GM23338 (cell line): ENCODE measurements around the gene TBC1D9. TPM values are rescaled to one million over a fixed set of nuclear protein-coding genes. Genes with fewer than 3 reads are reported as not detected.

ENCODE experiments used
- ATAC-seq: fragments of 200-7000 bp; cut with Tn5 transposase; 3 replicates; pipeline ENCODE4 v1.9.1; 2020
- DNase-seq: peaks from one replicate; pipeline ENCODE4 v3.0.0-alpha.2; 2015; ENCODE audit warnings: low spot score
- H2AFZ ChIP-seq: fragments of 200-600 bp; sonication (generic); 2 replicates; pipeline ENCODE4 v1.8.0; 2016; ENCODE audit warnings: antibody characterized with exemption, mild to moderate bottlenecking, moderate library complexity
- H3F3A ChIP-seq: fragments of 200-600 bp; sonication (generic); replicated peaks from 2 replicates; pipeline ENCODE4 v1.8.0; 2017; ENCODE audit warnings: antibody characterized with exemption, mixed run types, low read depth
- H3K27ac ChIP-seq: fragments of 200-600 bp; sonication (generic); 2 replicates; pipeline ENCODE4 v1.6.1; 2016; ENCODE audit warnings: low read depth
- H3K27me3 ChIP-seq: fragments of 200-600 bp; sonication (generic); 2 replicates; pipeline ENCODE4 v1.8.0; 2016; ENCODE audit warnings: mild to moderate bottlenecking, mixed run types, moderate library complexity; ENCODE audit not compliant: insufficient read depth
- H3K36me3 ChIP-seq: fragments of 200-600 bp; sonication (generic); 2 replicates; pipeline ENCODE4 v1.8.0; 2016; ENCODE audit warnings: mild to moderate bottlenecking; ENCODE audit not compliant: insufficient read depth
- H3K4me1 ChIP-seq: fragments of 200-600 bp; sonication (generic); 2 replicates; pipeline ENCODE4 v1.8.0; 2016; ENCODE audit warnings: mild to moderate bottlenecking, moderate library complexity; ENCODE audit not compliant: insufficient read depth
- H3K4me2 ChIP-seq: fragments of 200-600 bp; sonication (generic); 2 replicates; pipeline ENCODE4 v1.7.1; 2017; ENCODE audit warnings: mixed run types
- H3K4me3 ChIP-seq: fragments of 200-600 bp; sonication (generic); 2 replicates; pipeline ENCODE4 v1.6.1; 2016; ENCODE audit warnings: mixed run types
- H3K79me2 ChIP-seq: fragments of 200-600 bp; sonication (generic); replicated peaks from 2 replicates; pipeline ENCODE4 v1.8.0; 2017; ENCODE audit warnings: mild to moderate bottlenecking; ENCODE audit not compliant: insufficient read depth
- H3K9me2 ChIP-seq: fragments of 200-600 bp; sonication (generic); 2 replicates; pipeline ENCODE4 v1.8.0; 2017; ENCODE audit not compliant: insufficient read depth
- H4K20me1 ChIP-seq: fragments of 200-600 bp; sonication (generic); replicated peaks from 2 replicates; pipeline ENCODE4 v1.8.0; 2017; ENCODE audit warnings: mild to moderate bottlenecking; ENCODE audit not compliant: insufficient read depth
- H3K27ac Mint-ChIP-seq: 2 replicates; pipeline ENCODE4 v1.8.0; 2020; ENCODE audit warnings: inconsistent platforms, mild to moderate bottlenecking, moderate library complexity, mixed read lengths
- H3K27me3 Mint-ChIP-seq: 3 replicates; pipeline ENCODE4 v1.8.0; 2022; ENCODE audit warnings: low read depth, mild to moderate bottlenecking, moderate library complexity, mixed read lengths, inconsistent platforms; ENCODE audit not compliant: insufficient read depth, poor library complexity
- H3K36me3 Mint-ChIP-seq: 3 replicates; pipeline ENCODE4 v1.8.0; 2021; ENCODE audit warnings: low read depth, mild to moderate bottlenecking, inconsistent platforms, moderate library complexity, mixed read lengths
- H3K4me1 Mint-ChIP-seq: 3 replicates; pipeline ENCODE4 v1.8.0; 2020; ENCODE audit warnings: mild to moderate bottlenecking, inconsistent platforms, mixed read lengths
- H3K4me3 Mint-ChIP-seq: 3 replicates; pipeline ENCODE4 v1.8.0; 2021; ENCODE audit warnings: moderate library complexity, mild to moderate bottlenecking, inconsistent platforms, mixed read lengths
- H3K9me3 Mint-ChIP-seq: 3 replicates; pipeline ENCODE4 v1.8.0; 2020; ENCODE audit warnings: moderate library complexity, mild to moderate bottlenecking, inconsistent platforms, mixed read lengths
- CREB1 ChIP-seq: fragments of 250-450 bp; sonication (Bioruptor Pico); IDR thresholded peaks from 2 replicates; pipeline ENCODE4 v1.5.0; 2020; ENCODE audit warnings: low read depth, mild to moderate bottlenecking, moderate library complexity
- CTCF ChIP-seq, 2 experiments: fragments of 200-600 bp in 1 of 2; sonication (generic) in 1 of 2; conservative IDR thresholded peaks; 2 replicates each; pipeline versions ENCODE4 v1.5.1 to v1.6.1; 2016 to 2017; ENCODE audit warnings: antibody characterized with exemption in 2 of 2, low read depth in 2 of 2, mild to moderate bottlenecking in 2 of 2, moderate library complexity in 1 of 2
- ETS1 ChIP-seq: IDR thresholded peaks from 2 replicates; pipeline ENCODE4 v1.6.1; 2016; ENCODE audit warnings: antibody characterized with exemption
- EZH2 ChIP-seq: fragments of 200-600 bp; sonication (generic); IDR thresholded peaks from one replicate; pipeline ENCODE4 v1.8.0; 2017; ENCODE audit warnings: antibody characterized with exemption, mild to moderate bottlenecking, low read depth; ENCODE audit not compliant: unreplicated experiment
- EZH2phosphoT487 ChIP-seq: fragments of 200-600 bp; sonication (generic); IDR thresholded peaks from one replicate; pipeline ENCODE4 v1.8.1; 2018; ENCODE audit warnings: antibody characterized with exemption; ENCODE audit not compliant: unreplicated experiment
- JUNB ChIP-seq: IDR thresholded peaks from one replicate; pipeline ENCODE4 v1.6.1; 2016; ENCODE audit warnings: antibody characterized with exemption; ENCODE audit not compliant: unreplicated experiment
- NANOG ChIP-seq: IDR thresholded peaks from 2 replicates; pipeline ENCODE4 v1.6.1; 2016; ENCODE audit warnings: antibody characterized with exemption, borderline replicate concordance
- POLR2AphosphoS5 ChIP-seq: IDR thresholded peaks from 2 replicates; pipeline ENCODE4 v1.6.1; 2016; ENCODE audit warnings: antibody characterized with exemption, low read depth
- REST ChIP-seq: IDR thresholded peaks from one replicate; pipeline ENCODE4 v1.6.1; 2018; ENCODE audit warnings: antibody characterized with exemption; ENCODE audit not compliant: unreplicated experiment
- STAT1 ChIP-seq: IDR thresholded peaks from one replicate; pipeline ENCODE4 v1.6.1; 2016; ENCODE audit warnings: antibody characterized with exemption; ENCODE audit not compliant: unreplicated experiment
- ZNF114 ChIP-seq: fragments of 250-450 bp; sonication (Bioruptor Pico); IDR thresholded peaks from 2 replicates; pipeline ENCODE4 v1.5.0; 2020; ENCODE audit warnings: mild to moderate bottlenecking, moderate library complexity
- ZNF331 ChIP-seq: fragments of 250-450 bp; sonication (Bioruptor Pico); IDR thresholded peaks from 2 replicates; pipeline ENCODE4 v1.5.0; 2020; ENCODE audit warnings: low read depth, mild to moderate bottlenecking, moderate library complexity
- ZNF462 ChIP-seq: fragments of 250-450 bp; sonication (Bioruptor Pico); IDR thresholded peaks from 2 replicates; pipeline ENCODE4 v1.5.0; 2020; ENCODE audit warnings: mild to moderate bottlenecking, moderate library complexity
- polyA plus RNA-seq: library from polyadenylated mRNA; unstranded; fragments of >200 nt; fragmentation: Nextera tagmentation; extraction: Ambion mirVana; gene quantifications from 2 replicates; pipeline ENCODE4 v1.2.1, GENCODE V29; 2016
- total RNA-seq: library from RNA; depleted of rRNA; stranded (reverse); fragments of >200 nt; shearing (Covaris generic); gene quantifications from 2 replicates; pipeline ENCODE4 v1.2.3, GENCODE V29; 2014

TBC1D9 gene
- total and polyA plus RNA-seq, 2 experiments from 2014 or later = 0.03 to 0.56 TPM

GRCh38 chr4:140579278-140579677 is 176.9 kb downstream of the TBC1D9 start:
- Histone ChIP-seq H4K20me1 (no peaks in the 10 kb centered on the region), H3K36me3 (no peaks in the 10 kb centered on the region), H3K4me1 (no peaks in the 10 kb centered on the region), H3K27me3 (peaks cover 14% of the 10 kb centered on the region), H3K27ac (no peak overlapping the region), H3K9me2 (no peaks in the 10 kb centered on the region), H3K4me3 (no peak overlapping the region), H3K4me2 (no peak overlapping the region), H3K79me2 (no peaks in the 10 kb centered on the region), H3F3A (no peaks in the 10 kb centered on the region), H2AFZ (peak overlapping the region; percentile 10; the same call in 1 of the 2 replicates)
- no peak overlapping the region; the same call in 2 of the 3 replicates for H3K4me3 Mint-ChIP-seq
- ATAC-seq (peak; percentile 94), DNase-seq (peak; percentile 42)
- no peak overlapping the region for H3K27ac Mint-ChIP-seq
- H3K27me3 Mint-ChIP-seq = peaks cover 9% of the 10 kb centered on the region
- no peaks in the 10 kb centered on the region for H3K4me1 Mint-ChIP-seq
- H3K9me3 Mint-ChIP-seq = no peaks in the 10 kb centered on the region
- TF ChIP-seq REST (no peak), EZH2phosphoT487 (no peak), ZNF331 (CRISPR knock-in tag) (no peak), NANOG (no peak), EZH2 (no peak), ZNF462 (CRISPR knock-in tag) (no peak), ETS1 (no peak), ZNF114 (CRISPR knock-in tag) (no peak), POLR2AphosphoS5 (no peak), JUNB (no peak), CTCF (conservative IDR thresholded peaks at IDR 0.05; ENCODE audit: low read depth in 2 of 2) (no peak), STAT1 (no peak), CREB1 (CRISPR knock-in tag) (no peak)
- H3K36me3 Mint-ChIP-seq = no peaks in the 10 kb centered on the region
